ENCODE data around the gene PRDM16.

DNA sequence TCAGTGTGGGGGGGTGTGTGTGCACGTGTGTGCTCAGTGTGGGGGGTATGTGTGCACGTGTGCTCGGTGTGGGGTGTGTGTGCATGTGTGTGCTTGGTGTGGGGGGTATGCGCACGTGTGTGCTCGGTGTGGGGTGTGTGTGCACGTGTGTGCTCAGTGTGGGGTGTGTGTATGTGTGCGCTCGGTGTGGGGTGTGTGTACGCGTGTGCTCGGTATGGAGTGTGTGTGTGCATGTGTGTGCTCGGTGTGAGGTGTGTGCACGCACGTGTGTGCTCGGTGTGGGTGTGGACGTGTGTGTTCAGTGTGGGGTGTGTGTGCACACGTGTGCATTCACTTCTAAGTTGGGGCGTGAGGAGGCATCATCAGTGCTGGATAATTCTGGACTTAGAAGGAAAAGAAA lies 77.9 kb downstream of the PRDM16 start:
- TF ChIP-seq EP300 (conservative IDR thresholded peaks at IDR 0.05; ENCODE audit: poor library complexity, severe bottlenecking) (no peak), POLR2AphosphoS5 (IDR thresholded peaks at IDR 0.05) (no peak), SMC3 (conservative IDR thresholded peaks at IDR 0.05; ENCODE audit: poor library complexity) (no peak), EZH2 (IDR thresholded peaks at IDR 0.05; ENCODE audit: borderline replicate concordance, insufficient read depth, low read length, poor library complexity, severe bottlenecking) (no peak), MXI1 (conservative IDR thresholded peaks at IDR 0.05; ENCODE audit: poor library complexity, severe bottlenecking) (no peak), TAF1 (IDR thresholded peaks at IDR 0.05; ENCODE audit: low read depth) (no peak), RAD21 (conservative IDR thresholded peaks at IDR 0.05) (no peak)
- TF ChIP-seq, protein P1, sequence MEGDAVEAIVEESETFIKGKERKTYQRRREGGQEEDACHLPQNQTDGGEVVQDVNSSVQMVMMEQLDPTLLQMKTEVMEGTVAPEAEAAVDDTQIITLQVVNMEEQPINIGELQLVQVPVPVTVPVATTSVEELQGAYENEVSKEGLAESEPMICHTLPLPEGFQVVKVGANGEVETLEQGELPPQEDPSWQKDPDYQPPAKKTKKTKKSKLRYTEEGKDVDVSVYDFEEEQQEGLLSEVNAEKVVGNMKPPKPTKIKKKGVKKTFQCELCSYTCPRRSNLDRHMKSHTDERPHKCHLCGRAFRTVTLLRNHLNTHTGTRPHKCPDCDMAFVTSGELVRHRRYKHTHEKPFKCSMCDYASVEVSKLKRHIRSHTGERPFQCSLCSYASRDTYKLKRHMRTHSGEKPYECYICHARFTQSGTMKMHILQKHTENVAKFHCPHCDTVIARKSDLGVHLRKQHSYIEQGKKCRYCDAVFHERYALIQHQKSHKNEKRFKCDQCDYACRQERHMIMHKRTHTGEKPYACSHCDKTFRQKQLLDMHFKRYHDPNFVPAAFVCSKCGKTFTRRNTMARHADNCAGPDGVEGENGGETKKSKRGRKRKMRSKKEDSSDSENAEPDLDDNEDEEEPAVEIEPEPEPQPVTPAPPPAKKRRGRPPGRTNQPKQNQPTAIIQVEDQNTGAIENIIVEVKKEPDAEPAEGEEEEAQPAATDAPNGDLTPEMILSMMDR (IDR thresholded peaks at IDR 0.05; ENCODE audit: poor library complexity, severe bottlenecking) = no peak
- TF ChIP-seq, protein P2, sequence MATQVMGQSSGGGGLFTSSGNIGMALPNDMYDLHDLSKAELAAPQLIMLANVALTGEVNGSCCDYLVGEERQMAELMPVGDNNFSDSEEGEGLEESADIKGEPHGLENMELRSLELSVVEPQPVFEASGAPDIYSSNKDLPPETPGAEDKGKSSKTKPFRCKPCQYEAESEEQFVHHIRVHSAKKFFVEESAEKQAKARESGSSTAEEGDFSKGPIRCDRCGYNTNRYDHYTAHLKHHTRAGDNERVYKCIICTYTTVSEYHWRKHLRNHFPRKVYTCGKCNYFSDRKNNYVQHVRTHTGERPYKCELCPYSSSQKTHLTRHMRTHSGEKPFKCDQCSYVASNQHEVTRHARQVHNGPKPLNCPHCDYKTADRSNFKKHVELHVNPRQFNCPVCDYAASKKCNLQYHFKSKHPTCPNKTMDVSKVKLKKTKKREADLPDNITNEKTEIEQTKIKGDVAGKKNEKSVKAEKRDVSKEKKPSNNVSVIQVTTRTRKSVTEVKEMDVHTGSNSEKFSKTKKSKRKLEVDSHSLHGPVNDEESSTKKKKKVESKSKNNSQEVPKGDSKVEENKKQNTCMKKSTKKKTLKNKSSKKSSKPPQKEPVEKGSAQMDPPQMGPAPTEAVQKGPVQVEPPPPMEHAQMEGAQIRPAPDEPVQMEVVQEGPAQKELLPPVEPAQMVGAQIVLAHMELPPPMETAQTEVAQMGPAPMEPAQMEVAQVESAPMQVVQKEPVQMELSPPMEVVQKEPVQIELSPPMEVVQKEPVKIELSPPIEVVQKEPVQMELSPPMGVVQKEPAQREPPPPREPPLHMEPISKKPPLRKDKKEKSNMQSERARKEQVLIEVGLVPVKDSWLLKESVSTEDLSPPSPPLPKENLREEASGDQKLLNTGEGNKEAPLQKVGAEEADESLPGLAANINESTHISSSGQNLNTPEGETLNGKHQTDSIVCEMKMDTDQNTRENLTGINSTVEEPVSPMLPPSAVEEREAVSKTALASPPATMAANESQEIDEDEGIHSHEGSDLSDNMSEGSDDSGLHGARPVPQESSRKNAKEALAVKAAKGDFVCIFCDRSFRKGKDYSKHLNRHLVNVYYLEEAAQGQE (IDR thresholded peaks at IDR 0.05; ENCODE audit: borderline replicate concordance) = no peak

Data from neural cell (in vitro differentiated cells).